ENCODE results near the gene NR5A1. TPM values are rescaled to one million over a fixed set of nuclear protein-coding genes. Genes with fewer than 3 reads are reported as not detected.

NR5A1 gene
- total and polyA plus RNA-seq, 7 donors, result 0.03 to 0.60 TPM; not detected in 5

- Histone ChIP-seq H3K9me3 (no peaks in the 10 kb centered on the region), H3K36me3 (no peaks in the 10 kb centered on the region), H3K4me3 (no peak overlapping the region), H3K4me1 (peaks cover 0 to 6% (median 0%) of the 10 kb centered on the region in 4 donors), H3K27ac (no peak overlapping the region), H3K27me3 (no peaks in the 10 kb centered on the region)
- no peak for DNase-seq
- intact Hi-C loops (cut with DNase I), result loop anchor here (5.0 kb wide), 1 partner anchor 161 kb away; no protein-coding TSS in a partner anchor
- 7 to 21% methylated on average over 4 of the region's 4 CpGs for WGBS, 2 donors
- TF ChIP-seq EP300 (IDR thresholded peaks at IDR 0.05) (no peak), POLR2AphosphoS5 (IDR thresholded peaks at IDR 0.05) (no peak)
- TF ChIP-seq, protein P1, sequence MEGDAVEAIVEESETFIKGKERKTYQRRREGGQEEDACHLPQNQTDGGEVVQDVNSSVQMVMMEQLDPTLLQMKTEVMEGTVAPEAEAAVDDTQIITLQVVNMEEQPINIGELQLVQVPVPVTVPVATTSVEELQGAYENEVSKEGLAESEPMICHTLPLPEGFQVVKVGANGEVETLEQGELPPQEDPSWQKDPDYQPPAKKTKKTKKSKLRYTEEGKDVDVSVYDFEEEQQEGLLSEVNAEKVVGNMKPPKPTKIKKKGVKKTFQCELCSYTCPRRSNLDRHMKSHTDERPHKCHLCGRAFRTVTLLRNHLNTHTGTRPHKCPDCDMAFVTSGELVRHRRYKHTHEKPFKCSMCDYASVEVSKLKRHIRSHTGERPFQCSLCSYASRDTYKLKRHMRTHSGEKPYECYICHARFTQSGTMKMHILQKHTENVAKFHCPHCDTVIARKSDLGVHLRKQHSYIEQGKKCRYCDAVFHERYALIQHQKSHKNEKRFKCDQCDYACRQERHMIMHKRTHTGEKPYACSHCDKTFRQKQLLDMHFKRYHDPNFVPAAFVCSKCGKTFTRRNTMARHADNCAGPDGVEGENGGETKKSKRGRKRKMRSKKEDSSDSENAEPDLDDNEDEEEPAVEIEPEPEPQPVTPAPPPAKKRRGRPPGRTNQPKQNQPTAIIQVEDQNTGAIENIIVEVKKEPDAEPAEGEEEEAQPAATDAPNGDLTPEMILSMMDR (IDR thresholded peaks at IDR 0.05), result peak in 3 of 4 experiments; percentile 12 to 29 (median 26)
These were observed 44.5 kb upstream of the NR5A1 start for GRCh38 chr9:124551472-124552272.

DNA sequence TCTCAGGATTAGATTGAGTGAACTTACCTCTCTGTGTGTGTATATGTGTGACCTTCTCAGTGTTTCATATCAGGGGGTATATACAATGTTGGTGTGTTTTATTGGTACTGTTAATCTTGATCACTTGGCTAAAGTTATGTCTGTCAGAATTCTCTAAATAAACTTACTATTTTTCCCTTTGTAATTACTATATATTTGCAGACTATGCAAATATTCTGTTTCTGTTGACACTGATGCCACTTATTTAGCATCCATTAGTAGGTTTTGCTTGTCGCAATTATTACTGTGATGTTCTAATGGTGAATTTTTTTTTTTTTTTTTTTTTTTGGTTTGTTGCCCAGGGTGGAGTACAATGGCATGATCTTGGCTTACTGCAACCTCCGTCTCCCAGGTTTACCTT is 42.9 kb upstream of the NR5A1 start:
- no peaks in the 10 kb centered on the region for H3K27me3 ChIP-seq
- no peaks in the 10 kb centered on the region for H3K9me3 ChIP-seq
- no peak overlapping the region for H3K4me3 ChIP-seq
- H3K4me1 ChIP-seq, result peaks cover 0 to 6% (median 0%) of the 10 kb centered on the region in 4 donors
- no peak overlapping the region for H3K27ac ChIP-seq
- TF ChIP-seq POLR2AphosphoS5 (IDR thresholded peaks at IDR 0.05), result no peak
- TF ChIP-seq EP300 (IDR thresholded peaks at IDR 0.05), result no peak
- TF ChIP-seq POLR2A (IDR thresholded peaks at IDR 0.05), result no peak
- TF ChIP-seq, protein P1 (IDR thresholded peaks at IDR 0.05), result no peak
- no peaks in the 10 kb centered on the region for H3K36me3 ChIP-seq
- 90 to 93% methylated on average over 2 of the region's 2 CpGs for WGBS, 2 donors
- intact Hi-C loops (cut with DNase I), result loop anchor here (5.0 kb wide), 1 partner anchor 162 kb away; no protein-coding TSS in a partner anchor
- DNase-seq, result no peak

GRCh38 chr9:124549016-124549415 is 41.8 kb upstream of the NR5A1 start:
- H3K27ac ChIP-seq, result no peak overlapping the region
- 39 to 80% methylated on average over 1 of the region's 1 CpG for WGBS, 2 donors
- H3K4me1 ChIP-seq, result peaks cover 0 to 5% (median 0%) of the 10 kb centered on the region in 4 donors
- no peak overlapping the region for H3K4me3 ChIP-seq
- no peak for DNase-seq
- TF ChIP-seq POLR2AphosphoS5 (IDR thresholded peaks at IDR 0.05), result no peak
- TF ChIP-seq, protein P1 (IDR thresholded peaks at IDR 0.05), result no peak
- no peak for TF ChIP-seq EP300 (IDR thresholded peaks at IDR 0.05)
- TF ChIP-seq POLR2A (IDR thresholded peaks at IDR 0.05), result no peak
- intact Hi-C loops (cut with DNase I), result no loop called here
- H3K36me3 ChIP-seq, result no peaks in the 10 kb centered on the region
- no peaks in the 10 kb centered on the region for H3K27me3 ChIP-seq
- H3K9me3 ChIP-seq, result no peaks in the 10 kb centered on the region

DNA sequence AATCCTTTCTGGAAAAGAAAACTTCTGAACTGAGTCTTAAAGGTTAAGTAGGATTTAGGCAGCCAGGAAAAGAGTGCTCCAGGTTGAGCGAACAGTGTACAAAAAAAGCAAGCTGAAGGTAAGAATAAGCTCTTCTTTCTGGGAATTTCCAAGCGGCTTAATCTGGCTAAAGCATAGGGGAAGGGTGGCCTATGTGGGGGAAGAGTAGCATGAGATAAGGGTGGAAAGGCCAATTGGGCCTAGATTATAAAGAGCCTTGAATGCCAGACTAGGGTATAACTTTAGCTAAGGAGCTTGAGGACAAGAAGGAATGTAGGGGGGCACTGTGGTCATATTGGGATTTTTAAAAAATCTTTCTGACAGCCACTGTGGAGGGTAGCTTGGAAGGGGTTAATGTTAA is 37.3 kb upstream of the NR5A1 start:
- no peaks in the 10 kb centered on the region for H3K4me1 ChIP-seq
- H3K9me3 ChIP-seq, result no peaks in the 10 kb centered on the region
- no peak for DNase-seq
- no peak overlapping the region for H3K4me3 ChIP-seq
- H3K27me3 ChIP-seq, result no peaks in the 10 kb centered on the region
- intact Hi-C loops (cut with DNase I), result no loop called here
- TF ChIP-seq POLR2AphosphoS5 (IDR thresholded peaks at IDR 0.05), result no peak
- TF ChIP-seq, protein P1 (IDR thresholded peaks at IDR 0.05), result no peak
- no peak for TF ChIP-seq POLR2A (IDR thresholded peaks at IDR 0.05)
- no peak for TF ChIP-seq EP300 (IDR thresholded peaks at IDR 0.05)
- no peaks in the 10 kb centered on the region for H3K36me3 ChIP-seq
- 97% methylated on average over 2 of the region's 2 CpGs for WGBS, 2 donors
- H3K27ac ChIP-seq, result no peak overlapping the region

Data from sigmoid colon (tissue), 7 donors.